ENCODE data around the gene ST6GAL1. TPM values are rescaled to one million over a fixed set of nuclear protein-coding genes. Genes with fewer than 3 reads are reported as not detected.

ST6GAL1 gene
- total RNA-seq, 1 experiment from 2014 or later, result 5.6 TPM

DNA sequence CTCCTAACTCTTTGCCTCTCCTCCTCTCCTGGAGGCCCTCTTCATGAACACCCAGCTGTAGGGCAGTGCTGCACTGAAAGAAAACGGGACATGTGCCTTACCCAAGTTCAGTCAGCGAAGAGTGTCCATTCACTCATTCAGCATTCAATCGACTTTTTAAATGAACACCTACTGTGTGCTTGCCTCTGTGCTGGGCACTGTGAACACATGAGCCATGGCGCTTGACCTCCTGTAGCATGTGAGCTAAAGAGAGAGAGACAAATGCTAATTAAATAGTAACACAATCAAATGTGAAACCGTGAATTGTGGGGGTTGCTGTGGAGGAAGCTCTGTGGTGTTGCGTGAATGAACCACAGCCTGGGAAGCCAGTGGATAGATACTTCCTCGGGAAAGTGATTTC lies 43.4 kb downstream of the ST6GAL1 start:
- no peaks in the 10 kb centered on the region for H3K36me3 ChIP-seq
- no peak overlapping the region for H3K4me3 ChIP-seq
- H3K9me3 ChIP-seq, result peaks cover 6% of the 10 kb centered on the region; the same call in 1 of the 2 replicates
- no peak for DNase-seq
- H3K27me3 ChIP-seq, result no peaks in the 10 kb centered on the region

DNA sequence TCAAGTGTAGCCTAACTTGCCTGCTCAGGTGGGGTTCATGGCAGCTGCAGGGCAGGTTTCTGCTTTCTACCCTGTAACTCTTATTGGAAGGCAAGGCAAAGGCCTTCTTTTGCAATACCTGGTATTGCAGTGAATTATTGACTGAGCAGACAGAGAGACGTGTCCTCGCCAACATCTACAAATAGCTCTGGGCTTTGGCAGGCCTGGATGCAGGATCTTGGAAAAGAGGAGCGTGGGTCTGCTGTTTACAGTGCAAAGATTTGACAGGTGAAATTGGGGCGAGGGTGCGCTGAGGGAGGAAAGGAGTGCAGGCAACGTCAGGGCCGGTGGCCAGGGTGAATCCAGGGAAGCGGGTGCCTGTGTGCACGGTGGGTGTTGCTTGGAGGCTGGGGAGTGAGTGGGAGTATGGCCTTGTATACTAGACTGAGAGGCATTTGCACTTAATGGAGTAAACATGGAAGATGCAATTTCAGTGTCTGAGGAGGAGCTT lies 44.5 kb downstream of the ST6GAL1 start:
- H3K4me3 ChIP-seq, result no peak overlapping the region
- H3K36me3 ChIP-seq, result no peaks in the 10 kb centered on the region
- H3K27me3 ChIP-seq, result no peaks in the 10 kb centered on the region
- no peaks in the 10 kb centered on the region; the same call in 1 of the 2 replicates for H3K9me3 ChIP-seq
- no peak for DNase-seq

GRCh38 chr3:186975726-186976125 lies 45.4 kb downstream of the ST6GAL1 start:
- H3K27me3 ChIP-seq, result no peaks in the 10 kb centered on the region
- no peaks in the 10 kb centered on the region for H3K36me3 ChIP-seq
- H3K9me3 ChIP-seq, result no peaks in the 10 kb centered on the region; the same call in 1 of the 2 replicates
- DNase-seq, result no peak
- no peak overlapping the region for H3K4me3 ChIP-seq

GRCh38 chr3:186976837-186977750 lies 46.8 kb downstream of the ST6GAL1 start:
- H3K27me3 ChIP-seq, result no peaks in the 10 kb centered on the region
- DNase-seq, result no peak

DNA sequence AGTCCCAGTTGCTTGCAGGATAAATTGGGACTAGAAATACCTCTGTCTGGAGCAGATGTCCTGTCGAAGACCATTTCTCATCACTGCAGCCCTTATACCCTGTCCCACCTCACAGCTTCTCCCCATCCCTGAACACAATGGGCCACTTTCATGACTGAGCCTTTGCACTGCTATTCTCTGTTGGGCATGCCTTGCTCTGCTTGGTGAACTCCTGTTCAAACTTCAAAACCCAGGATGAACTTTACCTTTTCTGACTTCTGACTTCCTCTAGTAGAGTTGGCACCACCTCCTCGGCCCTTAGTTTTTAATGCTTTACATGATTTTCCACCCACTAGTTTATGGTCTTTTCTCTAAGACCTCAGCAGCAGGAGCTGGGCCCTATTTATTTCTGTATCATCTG lies 48.4 kb downstream of the ST6GAL1 start:
- H3K9me3 ChIP-seq, result no peaks in the 10 kb centered on the region
- H3K27me3 ChIP-seq, result peaks cover 3% of the 10 kb centered on the region; the same call in 1 of the 2 replicates
- H3K36me3 ChIP-seq, result no peaks in the 10 kb centered on the region
- H3K4me3 ChIP-seq, result no peak overlapping the region
- DNase-seq, result no peak

More at GRCh38 chr3:186976837-186977750, 46.8 kb downstream of the ST6GAL1 start:
- Histone ChIP-seq H3K9me3 (no peaks in the 10 kb centered on the region), H3K4me3 (no peak overlapping the region), H3K36me3 (no peaks in the 10 kb centered on the region)

DNA sequence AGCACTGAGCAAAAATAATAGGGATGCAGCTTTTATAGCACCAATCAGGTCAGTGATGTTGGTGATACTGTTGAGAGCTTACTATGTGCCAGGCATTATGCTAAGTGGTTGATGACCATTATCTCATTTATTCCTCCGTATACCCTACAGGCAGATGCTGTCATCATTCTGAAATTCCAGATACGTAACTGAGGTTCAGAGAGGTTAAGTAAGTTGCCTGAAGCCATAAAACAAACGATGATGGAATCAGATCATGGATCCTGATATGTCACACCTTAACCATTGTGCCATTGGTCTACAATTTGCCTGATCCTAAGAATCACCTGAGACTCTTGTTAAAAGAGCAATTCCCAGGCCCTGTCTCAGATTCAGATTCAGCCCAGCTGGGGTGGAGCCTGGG lies 49.5 kb downstream of the ST6GAL1 start:
- Histone ChIP-seq H3K9me3 (no peaks in the 10 kb centered on the region), H3K36me3 (no peaks in the 10 kb centered on the region), H3K4me3 (no peak overlapping the region), H3K27me3 (peaks cover 3% of the 10 kb centered on the region; the same call in 1 of the 2 replicates)
- DNase-seq, result no peak

DNA sequence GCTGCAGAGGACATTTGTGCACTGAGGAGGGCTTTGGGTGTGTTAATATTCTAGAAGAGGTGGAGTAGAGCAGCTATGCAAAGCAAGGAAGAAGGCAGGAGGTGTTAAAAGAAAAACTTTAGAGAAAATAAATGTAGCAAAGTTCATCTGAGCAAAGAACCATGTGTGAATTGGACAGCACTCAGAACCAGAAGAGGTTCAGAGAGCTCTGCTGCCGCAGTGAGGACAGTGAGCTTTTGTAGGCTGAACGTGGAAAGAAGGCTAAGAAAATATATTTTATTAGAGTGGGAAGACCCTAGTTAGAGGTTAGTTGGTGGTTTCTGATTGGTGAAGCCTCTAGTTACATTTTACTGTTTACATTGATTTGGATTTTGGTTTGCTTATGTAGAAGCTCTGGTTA lies 50.7 kb downstream of the ST6GAL1 start:
- H3K36me3 ChIP-seq, result no peaks in the 10 kb centered on the region
- H3K27me3 ChIP-seq, result peaks cover 3% of the 10 kb centered on the region; the same call in 1 of the 2 replicates
- H3K4me3 ChIP-seq, result no peak overlapping the region
- DNase-seq, result no peak
- H3K9me3 ChIP-seq, result no peaks in the 10 kb centered on the region

- Histone ChIP-seq H3K27me3 (peaks cover 3% of the 10 kb centered on the region; the same call in 1 of the 2 replicates), H3K4me3 (no peak overlapping the region), H3K36me3 (no peaks in the 10 kb centered on the region), H3K9me3 (no peaks in the 10 kb centered on the region)
- DNase-seq, result no peak
Measured at GRCh38 chr3:186983659-186984058, 53.3 kb downstream of the ST6GAL1 start.

- Histone ChIP-seq H3K9me3 (no peaks in the 10 kb centered on the region), H3K27me3 (peaks cover 3% of the 10 kb centered on the region; the same call in 1 of the 2 replicates), H3K4me3 (no peak overlapping the region), H3K36me3 (no peaks in the 10 kb centered on the region)
- no peak for DNase-seq
Measured at GRCh38 chr3:186984064-186984463, 53.7 kb downstream of the ST6GAL1 start.

- Histone ChIP-seq H3K27me3 (peaks cover 3% of the 10 kb centered on the region; the same call in 1 of the 2 replicates), H3K9me3 (no peaks in the 10 kb centered on the region), H3K4me3 (no peak overlapping the region), H3K36me3 (no peaks in the 10 kb centered on the region)
- DNase-seq, result no peak
Measured at GRCh38 chr3:186985661-186986364, 55.5 kb downstream of the ST6GAL1 start.

DNA sequence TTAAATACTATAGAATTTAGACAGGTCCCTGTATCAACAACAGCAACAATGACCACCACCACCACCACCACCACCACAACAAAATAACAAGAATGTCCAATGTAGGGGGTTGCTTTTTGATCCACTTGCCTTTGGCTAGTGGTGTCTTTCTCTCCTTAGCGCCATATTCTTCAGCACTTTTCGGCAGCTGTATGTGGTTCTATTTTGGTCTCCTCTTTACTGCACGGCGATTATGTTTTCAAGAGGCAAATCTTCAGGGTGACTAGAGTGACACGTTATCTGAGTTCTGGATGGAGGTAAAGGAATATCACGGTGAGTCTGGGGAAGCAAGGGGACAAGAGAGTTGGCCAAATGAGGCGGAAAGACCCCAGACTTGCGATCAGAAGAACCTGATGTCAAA lies 56.1 kb downstream of the ST6GAL1 start:
- no peaks in the 10 kb centered on the region for H3K36me3 ChIP-seq
- H3K4me3 ChIP-seq, result no peak overlapping the region
- no peak for DNase-seq
- no peaks in the 10 kb centered on the region for H3K9me3 ChIP-seq
- H3K27me3 ChIP-seq, result peaks cover 3% of the 10 kb centered on the region; the same call in 1 of the 2 replicates

DNA sequence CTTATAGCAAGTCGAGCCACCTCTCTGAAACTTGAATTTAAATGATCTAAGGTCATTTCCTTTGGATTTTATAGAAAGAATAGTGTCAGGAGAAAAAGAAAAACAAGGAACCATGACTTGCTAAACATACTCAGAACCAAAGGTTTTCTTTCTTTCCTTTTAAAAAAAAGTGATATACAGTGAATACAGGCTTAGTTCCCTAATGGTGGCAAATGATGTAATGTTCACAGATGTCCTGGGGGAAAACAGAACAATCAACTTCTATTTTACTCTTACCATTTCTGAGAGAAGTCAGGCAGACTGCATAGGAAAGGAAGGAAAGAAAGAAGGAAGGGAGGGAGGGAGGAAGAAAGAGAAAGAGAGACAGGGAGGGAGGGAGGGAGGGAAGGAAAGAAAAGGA lies 56.5 kb downstream of the ST6GAL1 start:
- H3K4me3 ChIP-seq, result no peak overlapping the region
- no peaks in the 10 kb centered on the region for H3K36me3 ChIP-seq
- DNase-seq, result no peak
- H3K27me3 ChIP-seq, result peaks cover 3% of the 10 kb centered on the region; the same call in 1 of the 2 replicates
- no peaks in the 10 kb centered on the region for H3K9me3 ChIP-seq

GRCh38 chr3:186988806-186989205 lies 58.5 kb downstream of the ST6GAL1 start:
- Histone ChIP-seq H3K4me3 (no peak overlapping the region), H3K27me3 (no peaks in the 10 kb centered on the region), H3K9me3 (no peaks in the 10 kb centered on the region), H3K36me3 (no peaks in the 10 kb centered on the region)
- DNase-seq, result no peak

DNA sequence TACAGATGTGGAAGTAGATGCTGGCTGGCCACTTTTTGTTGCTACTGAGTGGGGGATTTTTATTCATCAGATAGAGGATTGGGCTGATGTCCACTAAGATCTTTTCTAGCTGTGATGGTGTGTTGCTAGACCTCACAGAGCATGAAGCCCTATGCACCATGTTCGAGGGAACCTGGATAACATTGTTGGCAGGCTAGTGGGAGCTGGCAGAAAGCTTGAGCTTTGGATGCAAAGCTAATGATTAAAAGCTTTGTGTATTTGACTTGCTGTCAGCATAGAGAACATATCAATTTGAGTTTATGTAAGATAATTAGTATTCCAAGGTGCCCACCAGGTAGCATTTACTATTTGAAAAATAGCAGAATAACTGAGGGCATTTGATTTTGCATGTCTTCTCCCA lies 59.1 kb downstream of the ST6GAL1 start:
- H3K27me3 ChIP-seq, result no peaks in the 10 kb centered on the region
- H3K36me3 ChIP-seq, result no peaks in the 10 kb centered on the region
- no peak for DNase-seq
- H3K4me3 ChIP-seq, result no peak overlapping the region
- H3K9me3 ChIP-seq, result no peaks in the 10 kb centered on the region

DNA sequence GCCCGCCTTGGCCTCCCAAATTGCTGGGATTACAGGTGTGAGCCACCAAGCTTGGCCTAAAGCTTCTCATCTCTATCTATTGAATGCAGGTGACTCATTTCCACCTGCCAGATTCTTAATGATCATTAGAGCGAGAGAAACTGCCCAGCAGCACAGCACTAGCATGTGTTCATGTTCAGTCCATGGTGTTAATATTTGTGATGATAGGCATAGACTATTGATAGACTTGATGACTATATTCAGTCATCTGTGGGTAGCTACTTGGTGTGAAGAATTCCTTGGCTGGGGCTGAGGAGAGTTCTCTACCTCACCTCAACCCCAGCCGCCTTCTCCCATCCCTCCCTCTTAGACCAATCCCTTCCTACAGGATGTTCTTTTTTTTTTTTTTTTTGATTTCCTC lies 60.0 kb downstream of the ST6GAL1 start:
- Histone ChIP-seq H3K9me3 (no peaks in the 10 kb centered on the region), H3K4me3 (no peak overlapping the region), H3K27me3 (no peaks in the 10 kb centered on the region), H3K36me3 (no peaks in the 10 kb centered on the region)
- no peak for DNase-seq

DNA sequence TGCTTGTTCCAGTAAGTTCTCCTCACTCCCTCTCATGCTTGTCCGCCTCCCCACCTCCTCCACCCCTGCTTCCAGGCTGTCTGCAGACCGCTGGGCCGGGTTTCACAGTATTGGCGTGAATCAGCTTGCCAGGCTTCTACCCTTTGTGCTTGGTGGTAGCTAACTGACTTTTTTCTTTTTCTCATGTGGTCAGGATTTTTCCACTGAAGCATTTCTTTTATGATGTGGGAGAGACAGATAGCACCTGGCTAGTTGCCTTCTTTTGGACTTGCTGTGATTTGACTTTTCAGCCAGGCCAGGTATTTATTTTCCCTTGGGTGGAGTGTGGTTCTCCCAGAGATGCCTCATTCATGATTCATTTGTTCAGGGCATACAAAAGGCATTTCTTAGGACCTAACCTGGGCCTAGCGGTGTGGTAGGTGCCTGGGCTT lies 60.6 kb downstream of the ST6GAL1 start:
- no peak for DNase-seq
- no peaks in the 10 kb centered on the region for H3K36me3 ChIP-seq
- H3K4me3 ChIP-seq, result no peak overlapping the region
- H3K9me3 ChIP-seq, result no peaks in the 10 kb centered on the region
- H3K27me3 ChIP-seq, result no peaks in the 10 kb centered on the region

- no peak overlapping the region for H3K4me3 ChIP-seq
- H3K9me3 ChIP-seq, result no peaks in the 10 kb centered on the region
- no peaks in the 10 kb centered on the region for H3K27me3 ChIP-seq
- no peaks in the 10 kb centered on the region for H3K36me3 ChIP-seq
- no peak for DNase-seq
Measured at GRCh38 chr3:186991470-186991869, 61.1 kb downstream of the ST6GAL1 start.
